Calu3 (cell line): ENCODE measurements around the gene DPF3. TPM values are rescaled to one million over a fixed set of nuclear protein-coding genes. Genes with fewer than 3 reads are reported as not detected.

Experiments used
- BruUV-seq: library from RNA; stranded (reverse); fragments of 400-500 nt; replicated peaks from 2 replicates; lab custom pipeline; 2021; lab: Mats Ljungman, UMichigan
- CTCF ChIA-PET: fragments of 300-600 bp; sonication (Branson Sonifier 250); formaldehyde crosslinking; loops from one replicate; lab custom pipeline; 2022; ENCODE audit warnings: antibody characterized with exemption; lab: Charles Lee
- DNase-seq: peaks from one replicate; pipeline ENCODE4 v3.0.0; 2022
- H3K27ac Mint-ChIP-seq: one replicate; pipeline ENCODE4 v1.8.0; 2022; ENCODE audit warnings: mixed read lengths; ENCODE audit not compliant: unreplicated experiment
- H3K27me3 Mint-ChIP-seq: one replicate; pipeline ENCODE4 v1.8.0; 2022; ENCODE audit warnings: mixed read lengths; ENCODE audit not compliant: unreplicated experiment
- H3K36me3 Mint-ChIP-seq: one replicate; pipeline ENCODE4 v1.8.0; 2022; ENCODE audit warnings: mild to moderate bottlenecking, moderate library complexity, mixed read lengths; ENCODE audit not compliant: insufficient read depth, unreplicated experiment
- H3K4me1 Mint-ChIP-seq: one replicate; pipeline ENCODE4 v1.8.0; 2022; ENCODE audit warnings: mild to moderate bottlenecking, low read depth, mixed read lengths; ENCODE audit not compliant: unreplicated experiment
- H3K4me3 Mint-ChIP-seq: one replicate; pipeline ENCODE4 v1.8.0; 2022; ENCODE audit warnings: mild to moderate bottlenecking, low read depth, moderate library complexity, mixed read lengths; ENCODE audit not compliant: unreplicated experiment
- H3K9me3 Mint-ChIP-seq: one replicate; pipeline ENCODE4 v1.8.0; 2022; ENCODE audit warnings: low read depth, mixed read lengths; ENCODE audit not compliant: unreplicated experiment
- CTCF ChIP-seq: fragments of 200-600 bp; IDR thresholded peaks from one replicate; pipeline ENCODE4 v1.8.0; 2022; ENCODE audit warnings: antibody characterized with exemption; ENCODE audit not compliant: unreplicated experiment
- intact Hi-C: fragments of 100-400 bp; cut with micrococcal nuclease; formaldehyde crosslinking; loops from one replicate; pipeline ENCODE4 v1.10.0; 2022; ENCODE audit not compliant: unreplicated experiment
- total RNA-seq: library from RNA; stranded (reverse); gene quantifications from 2 replicates; pipeline ENCODE4 v1.2.3, GENCODE V29; 2022

Gene DPF3
- total RNA-seq, 1 experiment from 2014 or later = 9.6 TPM

DNA sequence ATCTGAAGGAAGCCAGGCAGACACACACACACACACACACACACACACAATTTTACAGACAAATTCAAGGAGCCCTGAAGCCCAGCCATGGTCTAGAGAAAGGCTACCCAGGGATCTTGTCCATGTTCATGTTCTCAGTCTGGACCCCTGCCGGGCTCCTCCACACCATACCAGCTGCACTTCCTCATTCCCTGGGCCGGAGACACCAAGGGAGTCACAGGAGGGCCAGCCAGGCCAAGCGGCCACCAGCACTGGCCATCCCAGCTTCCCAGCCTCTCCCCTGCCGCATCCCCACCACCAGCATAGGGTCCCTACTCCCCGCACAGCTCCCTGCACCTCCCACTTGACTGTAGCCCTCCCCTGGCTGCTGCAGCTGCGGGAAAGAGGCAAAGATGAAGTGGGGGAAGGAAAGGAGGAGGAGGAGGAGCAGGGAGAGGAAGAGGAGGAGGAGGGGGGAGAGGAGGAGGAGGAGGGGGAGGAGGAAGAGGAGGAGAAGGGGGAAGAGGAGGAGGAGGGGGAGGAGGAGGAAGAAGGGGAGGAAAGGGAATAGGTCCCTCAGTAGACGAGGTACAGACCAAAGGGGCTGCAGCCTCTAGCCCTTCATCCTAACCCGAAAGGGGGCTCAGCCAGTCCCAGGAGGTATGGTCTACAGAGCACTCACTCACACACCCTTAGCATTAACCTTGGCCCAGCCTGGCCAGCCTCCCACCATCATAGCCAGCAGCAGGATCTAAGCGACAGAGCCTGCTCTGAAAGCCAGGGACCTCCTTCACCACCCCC, 293.2 kb downstream of the DPF3 start:
- no peak for DNase-seq
- CTCF ChIA-PET = interaction anchor here (0.7 kb wide), 1 partner anchor 1020 kb away, joined by 4 read pairs; no protein-coding TSS in a partner anchor
- no peak overlapping the region for H3K27ac Mint-ChIP-seq
- peaks cover 67% of the 10 kb centered on the region for H3K27me3 Mint-ChIP-seq
- no peak for TF ChIP-seq CTCF
- H3K4me1 Mint-ChIP-seq = no peaks in the 10 kb centered on the region
- no peak overlapping the region for H3K4me3 Mint-ChIP-seq
- H3K9me3 Mint-ChIP-seq = no peaks in the 10 kb centered on the region
- no peaks in the 10 kb centered on the region for H3K36me3 Mint-ChIP-seq
- intact Hi-C loops = no loop called here
- BruUV-seq = no TSS peak

GRCh38 chr14:72599579-72600470, 294.1 kb downstream of the DPF3 start:
- DNase-seq = no peak
- H3K9me3 Mint-ChIP-seq = no peaks in the 10 kb centered on the region
- H3K27ac Mint-ChIP-seq = no peak overlapping the region
- intact Hi-C loops = no loop called here
- H3K4me3 Mint-ChIP-seq = no peak overlapping the region
- H3K36me3 Mint-ChIP-seq = no peaks in the 10 kb centered on the region
- BruUV-seq = no TSS peak
- H3K4me1 Mint-ChIP-seq = no peaks in the 10 kb centered on the region
- TF ChIP-seq CTCF = no peak
- CTCF ChIA-PET = no interaction called here
- peaks cover 72% of the 10 kb centered on the region for H3K27me3 Mint-ChIP-seq

DNA sequence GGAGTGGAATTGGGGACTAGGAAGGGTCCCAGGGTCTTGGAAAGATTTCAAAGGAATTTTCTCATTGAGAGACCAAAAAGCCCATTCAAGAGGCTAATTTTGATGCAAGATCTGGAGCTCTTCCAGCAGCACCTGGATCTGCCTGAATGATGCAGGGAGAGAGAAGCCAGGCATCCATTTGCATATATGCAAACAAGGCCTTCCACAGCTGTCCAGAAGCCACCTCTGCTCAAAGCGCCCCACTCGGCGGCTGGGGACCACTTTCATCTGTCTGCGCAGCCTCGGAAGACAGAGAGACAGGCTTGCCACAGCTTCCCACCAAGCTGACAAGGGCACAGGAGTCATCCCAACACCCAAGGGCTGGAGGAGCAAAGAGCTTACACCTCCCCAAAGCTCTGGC, 295.6 kb downstream of the DPF3 start:
- no peak overlapping the region for H3K27ac Mint-ChIP-seq
- peaks cover 67% of the 10 kb centered on the region for H3K27me3 Mint-ChIP-seq
- no peak for TF ChIP-seq CTCF
- no peak for DNase-seq
- H3K9me3 Mint-ChIP-seq = no peaks in the 10 kb centered on the region
- CTCF ChIA-PET = no interaction called here
- BruUV-seq = no TSS peak
- H3K4me1 Mint-ChIP-seq = no peaks in the 10 kb centered on the region
- H3K4me3 Mint-ChIP-seq = no peak overlapping the region
- H3K36me3 Mint-ChIP-seq = no peaks in the 10 kb centered on the region
- intact Hi-C loops = no loop called here

- intact Hi-C loops = no loop called here
- Mint-ChIP-seq H3K36me3 (no peaks in the 10 kb centered on the region), H3K4me1 (no peaks in the 10 kb centered on the region), H3K27ac (no peak overlapping the region), H3K9me3 (no peaks in the 10 kb centered on the region), H3K27me3 (peaks cover 64% of the 10 kb centered on the region), H3K4me3 (no peak overlapping the region)
- no peak for DNase-seq
- BruUV-seq = no TSS peak
- no peak for TF ChIP-seq CTCF
- CTCF ChIA-PET = no interaction called here
Observed at GRCh38 chr14:72597252-72598233, 296.4 kb downstream of the DPF3 start.
